ENCODE data around the gene RNF222. TPM values are rescaled to one million over a fixed set of nuclear protein-coding genes. Genes with fewer than 3 reads are reported as not detected.

Gene RNF222
- total and polyA plus RNA-seq, 8 donors, result 1.5 TPM; not detected in 7

GRCh38 chr17:8436844-8437171 lies 39.2 kb upstream of the RNF222 start:
- intact Hi-C loops (cut with DNase I; ENCODE audit: low total_unique reads), result no loop called here

GRCh38 chr17:8436169-8436843 lies 38.7 kb upstream of the RNF222 start:
- Histone ChIP-seq H3K27ac (peak overlapping the region; percentile 99 to 100 (median 100)), H3K36me3 (peaks cover 0 to 26% (median 15%) of the 10 kb centered on the region in 4 donors), H3K4me1 (peaks cover 16 to 49% (median 31%) of the 10 kb centered on the region in 4 donors), H3K27me3 (no peaks in the 10 kb centered on the region), H3K4me3 (peak overlapping the region; percentile 63 to 91 (median 88)), H3K9me3 (no peaks in the 10 kb centered on the region)
- intact Hi-C loops (cut with DNase I; ENCODE audit: low total_unique reads), result no loop called here
- peak; percentile 69 to 90 for DNase-seq
- TF ChIP-seq CTCF (IDR thresholded peaks at IDR 0.05) (no peak), POLR2AphosphoS5 (IDR thresholded peaks at IDR 0.05) (peak in 1 of 3 donors; percentile 9)
- WGBS, 5 donors, result 0 to 1% (median 0%) methylated on average over 32 to 43 of the region's 43 CpGs

More at GRCh38 chr17:8436844-8437171, 39.2 kb upstream of the RNF222 start:
- Histone ChIP-seq H3K4me1 (peaks cover 16 to 54% (median 32%) of the 10 kb centered on the region in 4 donors), H3K27ac (peak overlapping the region in 4 of 5 donors; percentile 99 to 100 (median 100)), H3K36me3 (peaks cover 0 to 26% (median 15%) of the 10 kb centered on the region in 4 donors), H3K4me3 (peak overlapping the region; percentile 63 to 91 (median 88)), H3K9me3 (no peaks in the 10 kb centered on the region), H3K27me3 (no peaks in the 10 kb centered on the region)
- TF ChIP-seq POLR2AphosphoS5 (IDR thresholded peaks at IDR 0.05), result no peak
- no peak for TF ChIP-seq CTCF (IDR thresholded peaks at IDR 0.05)
- no peak for TF ChIP-seq EP300 (IDR thresholded peaks at IDR 0.05)
- 14 to 19% (median 16%) methylated on average over 5 of the region's 5 CpGs for WGBS, 5 donors
- no peak for DNase-seq

DNA sequence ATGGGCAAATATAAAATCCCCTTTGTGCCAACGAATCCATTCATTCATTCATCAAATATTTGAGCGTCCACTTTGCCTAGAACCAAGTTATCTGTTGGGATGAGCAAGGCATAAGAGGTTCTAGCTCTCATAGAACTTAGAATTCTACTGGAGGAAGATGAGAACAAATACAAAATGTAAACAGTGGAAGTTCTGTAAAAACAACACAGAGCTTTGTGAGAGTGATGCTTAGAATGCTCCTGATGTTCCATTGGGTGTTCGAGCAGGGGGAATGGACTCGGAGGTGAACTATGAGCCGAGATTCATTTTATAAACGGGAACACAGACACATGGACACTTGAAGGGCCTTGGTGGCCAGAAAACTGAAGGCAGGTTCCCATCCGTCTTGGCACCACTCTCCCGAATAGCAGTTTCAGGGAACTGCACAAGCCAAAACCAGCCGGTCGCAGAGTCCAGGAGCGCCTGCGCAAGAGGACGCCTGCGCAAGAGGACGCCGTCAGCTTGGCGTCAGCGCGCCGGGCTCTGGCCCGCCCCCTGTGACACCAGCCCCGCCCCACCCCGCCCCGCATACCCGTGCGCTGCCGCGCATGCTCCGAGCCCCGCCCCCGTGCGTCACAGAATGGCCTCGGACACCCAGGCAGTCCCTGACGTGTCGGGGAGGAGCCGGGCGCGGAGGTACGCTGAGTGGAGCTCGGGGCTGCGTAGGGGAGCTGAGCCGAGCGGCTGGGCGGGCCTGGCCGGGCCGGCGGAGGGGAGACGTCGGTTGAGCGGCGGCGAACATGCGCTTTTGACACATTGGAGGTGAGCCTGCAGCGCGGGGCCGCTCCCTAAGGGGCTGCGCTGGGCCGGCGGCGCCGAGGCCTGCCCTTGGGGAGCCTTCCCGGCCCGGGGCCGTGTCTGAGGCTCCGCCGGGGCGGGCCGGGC lies 37.9 kb upstream of the RNF222 start, which contains the start of gene NDEL1:
Gene NDEL1 (plus strand): TSS at position 640 of the 924 bp plus-strand sequence. CDS start 8,388 bp downstream, outside the sequence.
- Histone ChIP-seq H3K36me3 (peaks cover 0 to 23% (median 14%) of the 10 kb centered on the region in 4 donors), H3K27me3 (no peaks in the 10 kb centered on the region), H3K4me1 (peaks cover 14 to 42% (median 28%) of the 10 kb centered on the region in 4 donors), H3K27ac (peak within 1 kb of the TSS; percentile 99 to 100 (median 100)), H3K4me3 (peak within 1 kb of the TSS; percentile 63 to 91 (median 88)), H3K9me3 (no peaks in the 10 kb centered on the region)
- peak; percentile 99 to 100 for DNase-seq
- intact Hi-C loops (cut with DNase I; ENCODE audit: low total_unique reads), result no loop called here
- TF ChIP-seq POLR2AphosphoS5 (IDR thresholded peaks at IDR 0.05) (peak; percentile 100), POLR2A (IDR thresholded peaks at IDR 0.05) (peak in 2 of 4 donors; percentile 96), CTCF (IDR thresholded peaks at IDR 0.05) (no peak)
- 2 to 5% (median 3%) methylated on average over 28 to 68 of the region's 68 CpGs for WGBS, 5 donors

DNA sequence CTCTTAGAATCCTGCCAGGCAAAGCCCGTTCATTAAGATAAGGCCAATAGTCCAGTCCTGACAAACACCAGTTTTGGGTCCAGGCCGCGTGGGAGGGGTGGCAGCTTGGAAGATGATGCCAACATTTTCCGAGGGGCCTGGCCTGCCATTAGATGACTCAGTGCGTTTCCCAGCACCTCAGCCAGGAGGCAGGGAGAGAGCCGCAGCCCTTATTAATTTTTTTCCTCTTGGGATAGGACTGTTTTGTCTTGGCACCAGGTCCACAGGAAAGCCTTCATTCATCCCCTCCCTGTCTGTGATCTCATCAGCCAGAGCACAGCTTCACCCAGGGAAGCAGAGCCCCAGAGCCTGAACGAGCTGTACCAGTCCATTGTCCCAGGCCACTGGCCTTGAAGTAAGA lies 33.3 kb upstream of the RNF222 start:
- Histone ChIP-seq H3K27ac (peak overlapping the region in 4 of 5 donors; percentile 22 to 57 (median 38)), H3K4me3 (no peak overlapping the region), H3K27me3 (no peaks in the 10 kb centered on the region), H3K36me3 (no peaks in the 10 kb centered on the region), H3K9me3 (no peaks in the 10 kb centered on the region), H3K4me1 (peaks cover 0 to 11% (median 4%) of the 10 kb centered on the region in 4 donors)
- DNase-seq, result peak in 1 of 2 donors; percentile 44
- TF ChIP-seq CTCF (IDR thresholded peaks at IDR 0.05) (no peak), EP300 (IDR thresholded peaks at IDR 0.05) (no peak), POLR2A (IDR thresholded peaks at IDR 0.05) (no peak), POLR2AphosphoS5 (IDR thresholded peaks at IDR 0.05) (peak in 1 of 3 donors; percentile 26)
- intact Hi-C loops (cut with DNase I; ENCODE audit: low total_unique reads), result no loop called here
- WGBS, 5 donors, result 49 to 75% (median 61%) methylated on average over 7 of the region's 7 CpGs

Measured in stomach (tissue), 9 donors.